ENCODE measurements around the gene MRPL42. TPM values are rescaled to one million over a fixed set of nuclear protein-coding genes. Genes with fewer than 3 reads are reported as not detected.

MRPL42 gene
- total RNA-seq, 1 experiment from 2014 or later = 108 TPM

DNA sequence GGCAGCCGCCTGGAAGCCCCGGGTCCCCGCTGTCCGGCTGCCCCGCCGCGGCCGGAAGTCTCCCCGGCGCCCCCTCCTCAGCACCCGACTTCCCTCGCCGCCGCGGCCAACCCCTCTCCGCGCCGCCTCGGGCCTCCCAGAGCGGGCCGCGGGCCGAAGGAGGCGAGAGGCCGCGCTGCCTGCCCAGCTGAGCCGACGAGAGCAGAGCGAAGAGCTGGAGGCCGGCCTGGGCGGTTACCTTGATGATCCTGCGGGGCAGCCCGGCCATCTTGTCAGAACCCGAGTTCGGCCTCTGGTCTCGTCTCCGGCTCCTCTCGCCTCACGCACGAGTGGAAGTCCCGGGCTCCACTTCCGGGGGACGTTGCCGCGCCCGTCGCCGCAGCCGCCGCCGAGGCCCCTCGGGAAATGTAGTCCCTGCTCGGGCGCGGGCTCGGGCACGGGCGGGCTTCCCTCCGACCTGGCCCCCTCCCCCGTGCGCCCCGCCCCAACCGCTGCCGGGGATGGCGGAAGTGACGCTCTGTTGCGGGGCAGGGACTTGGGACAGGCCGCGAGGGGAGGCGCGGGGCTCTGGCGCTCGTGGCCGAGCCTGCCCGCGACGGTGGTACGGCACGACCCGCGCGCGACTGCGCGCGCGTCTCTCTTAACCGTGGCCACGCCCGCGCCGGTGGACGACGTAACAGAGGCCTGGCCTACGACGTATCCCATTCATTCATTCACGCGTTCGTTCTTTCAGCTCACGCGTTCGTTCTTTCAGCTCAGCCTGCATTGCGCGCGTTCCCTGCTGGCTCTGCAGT lies 25.5 kb upstream of the MRPL42 start, which contains the start of gene UBE2N:
Gene UBE2N (minus strand): TSS at position 331 of the 794 bp plus-strand sequence. CDS start 63 bp downstream, at position 268.
- no peak within 1 kb of the TSS for H2BK5ac ChIP-seq (ENCODE audit: insufficient read length, low read length)
- H3K56ac ChIP-seq (ENCODE audit: insufficient read length, low read depth, low read length) = no peak within 1 kb of the TSS
- no peak within 1 kb of the TSS for H2BK20ac ChIP-seq (ENCODE audit: low read depth, low read length, poor library complexity, severe bottlenecking)
- no peak within 1 kb of the TSS for H4K8ac ChIP-seq (replicated peaks; ENCODE audit: insufficient read length, low read depth, low read length)
- no CpG with 5 or more reads among the region's 105 CpGs for WGBS (ENCODE audit: extremely low coverage, insufficient read length, low lambda C conversion rate)
- Mint-ChIP-seq H3K27me3 (ENCODE audit: low read depth) (no peaks in the 10 kb centered on the region), H3K36me3 (ENCODE audit: insufficient read depth in 1 of 3, low read depth in 3 of 3) (peaks cover 0 to 4% (median 3%) of the 10 kb centered on the region in 3 experiments; a peak in 2 of 7 replicates), H3K9me3 (peaks cover 0 to 4% of the 10 kb centered on the region in 2 experiments; a peak in 1 of 5 replicates), H3K4me3 (peak within 1 kb of the TSS; percentile 90 to 97), H3K27ac (peak within 1 kb of the TSS; percentile 99 to 100 (median 99)), H3K4me1 (peaks cover 42 to 44% of the 10 kb centered on the region in 2 experiments)
- no peaks in the 10 kb centered on the region for H3K9me3 ChIP-seq (ENCODE audit: control insufficient read depth, low read depth, low read length)
- H3K79me2 ChIP-seq (ENCODE audit: insufficient read depth, low read length) = peaks cover 40% of the 10 kb centered on the region
- H2BK15ac ChIP-seq (ENCODE audit: low read depth, low read length) = no peak within 1 kb of the TSS
- no peaks in the 10 kb centered on the region for H4K20me1 ChIP-seq (ENCODE audit: control insufficient read depth, insufficient read depth, insufficient read length)
- H3K27ac ChIP-seq (ENCODE audit: insufficient read length, low read depth, low read length) = peak within 1 kb of the TSS; percentile 22
- H2BK120ac ChIP-seq (ENCODE audit: low read depth, low read length, poor library complexity, severe bottlenecking) = no peak within 1 kb of the TSS
- H3K9ac ChIP-seq (ENCODE audit: extremely low read depth, insufficient read length, low read length) = peak within 1 kb of the TSS; percentile 94
- H3K27me3 ChIP-seq (ENCODE audit: insufficient read depth, low read length) = no peaks in the 10 kb centered on the region
- H3K4me1 ChIP-seq (ENCODE audit: insufficient read depth, low read length) = peaks cover 5% of the 10 kb centered on the region; the same call in 1 of the 2 replicates
- H2AK5ac ChIP-seq (ENCODE audit: insufficient read length, low read length) = no peak within 1 kb of the TSS
- peak within 1 kb of the TSS; percentile 98 for H3K14ac ChIP-seq (ENCODE audit: insufficient read depth, low read length)
- H3K18ac ChIP-seq (ENCODE audit: insufficient read length, low read depth, low read length) = peak within 1 kb of the TSS; percentile 90
- H4K91ac ChIP-seq (ENCODE audit: insufficient read length, low read depth, low read length) = no peak within 1 kb of the TSS
- H3K4me2 ChIP-seq (ENCODE audit: insufficient read depth, insufficient read length, low read length) = peak within 1 kb of the TSS; percentile 86
- no peaks in the 10 kb centered on the region for H3K79me1 ChIP-seq (ENCODE audit: insufficient read depth, low read depth, low read length, poor library complexity, severe bottlenecking)
- no peak within 1 kb of the TSS for H3K23ac ChIP-seq (ENCODE audit: insufficient read length, low read depth, low read length)
- H4K5ac ChIP-seq (ENCODE audit: insufficient read length, low read depth, low read length) = peak within 1 kb of the TSS; percentile 13
- TF ChIP-seq, protein P1, sequence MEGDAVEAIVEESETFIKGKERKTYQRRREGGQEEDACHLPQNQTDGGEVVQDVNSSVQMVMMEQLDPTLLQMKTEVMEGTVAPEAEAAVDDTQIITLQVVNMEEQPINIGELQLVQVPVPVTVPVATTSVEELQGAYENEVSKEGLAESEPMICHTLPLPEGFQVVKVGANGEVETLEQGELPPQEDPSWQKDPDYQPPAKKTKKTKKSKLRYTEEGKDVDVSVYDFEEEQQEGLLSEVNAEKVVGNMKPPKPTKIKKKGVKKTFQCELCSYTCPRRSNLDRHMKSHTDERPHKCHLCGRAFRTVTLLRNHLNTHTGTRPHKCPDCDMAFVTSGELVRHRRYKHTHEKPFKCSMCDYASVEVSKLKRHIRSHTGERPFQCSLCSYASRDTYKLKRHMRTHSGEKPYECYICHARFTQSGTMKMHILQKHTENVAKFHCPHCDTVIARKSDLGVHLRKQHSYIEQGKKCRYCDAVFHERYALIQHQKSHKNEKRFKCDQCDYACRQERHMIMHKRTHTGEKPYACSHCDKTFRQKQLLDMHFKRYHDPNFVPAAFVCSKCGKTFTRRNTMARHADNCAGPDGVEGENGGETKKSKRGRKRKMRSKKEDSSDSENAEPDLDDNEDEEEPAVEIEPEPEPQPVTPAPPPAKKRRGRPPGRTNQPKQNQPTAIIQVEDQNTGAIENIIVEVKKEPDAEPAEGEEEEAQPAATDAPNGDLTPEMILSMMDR (conservative IDR thresholded peaks at IDR 0.05) = no peak
- H2BK12ac ChIP-seq (ENCODE audit: insufficient read length, low read depth, low read length) = peak within 1 kb of the TSS; percentile 10
- DNase-seq = peak; percentile 98
- peaks cover 13% of the 10 kb centered on the region for H3K23me2 ChIP-seq (ENCODE audit: insufficient read length, low read depth, low read length, poor library complexity, severe bottlenecking)
- H3K4ac ChIP-seq (ENCODE audit: low read depth, low read length) = no peak within 1 kb of the TSS; the same call in 1 of the 2 replicates
- H2AFZ ChIP-seq (ENCODE audit: low read length) = peak within 1 kb of the TSS; percentile 7
- no peak within 1 kb of the TSS for H3T11ph ChIP-seq (ENCODE audit: low read length)

Data from H9 (cell line).